HL-60 (cell line): ENCODE results near the gene ADD1.
"Not testable (repeated sequence)": the region's sequence is repeated elsewhere in the genome, so short reads cannot be mapped to it uniquely, and the experiment has no call there.

Source experiments
- DNase-seq, 2 experiments: peaks; one replicate each; pipeline ENCODE4 v3.0.0-alpha.2; 2010 to 2020; ENCODE audit warnings: low read depth in 1 of 2, low spot score in 1 of 2
- H3K27ac ChIP-seq: fragments of 250-450 bp; sonication (Bioruptor Pico); replicated peaks from 2 replicates; pipeline ENCODE4 v1.5.1; 2020; ENCODE audit warnings: mild to moderate bottlenecking, moderate library complexity
- H3K27me3 ChIP-seq: fragments of 250-450 bp; sonication (Bioruptor Pico); 2 replicates; pipeline ENCODE4 v1.5.1; 2021; ENCODE audit warnings: mild to moderate bottlenecking, moderate library complexity; ENCODE audit not compliant: insufficient read depth, poor library complexity, severe bottlenecking
- H3K4me3 ChIP-seq: replicated peaks from 2 replicates; pipeline ENCODE4 v1.5.1; 2011; ENCODE audit warnings: mild to moderate bottlenecking, control low read depth, low read length; ENCODE audit not compliant: insufficient read depth
- CTCF ChIP-seq: IDR thresholded peaks from one replicate; pipeline ENCODE4 v1.5.1; 2011; ENCODE audit warnings: low read length, control low read depth, inconsistent platforms; ENCODE audit not compliant: insufficient read depth
- GABPA ChIP-seq: IDR thresholded peaks from 2 replicates; pipeline ENCODE4 v1.6.1; 2012; ENCODE audit warnings: low read depth
- POLR2AphosphoS5 ChIP-seq: IDR thresholded peaks from 2 replicates; pipeline ENCODE4 v1.6.1; 2012; ENCODE audit warnings: low read depth
- REST ChIP-seq: IDR thresholded peaks from 2 replicates; pipeline ENCODE4 v1.6.1; 2012; ENCODE audit warnings: low read depth; ENCODE audit not compliant: insufficient replicate concordance
- SPI1 ChIP-seq: IDR thresholded peaks from 2 replicates; pipeline ENCODE4 v1.6.1; 2012; ENCODE audit warnings: low read depth, mild to moderate bottlenecking, borderline replicate concordance

The ADD1 gene

GRCh38 chr4:2944586-2945526 lies 101.2 kb downstream of the ADD1 start:
- no peak for DNase-seq
- TF ChIP-seq POLR2AphosphoS5: 0 out of 2 replicates have a peak, but pooled peaks have one; percentile 24
- no peak for TF ChIP-seq SPI1
- TF ChIP-seq CTCF: no peak
- Histone ChIP-seq H3K27ac (no peak overlapping the region), H3K4me3 (no peak overlapping the region), H3K27me3 (no peaks in the 10 kb centered on the region)

GRCh38 chr4:2945619-2946604 lies 102.3 kb downstream of the ADD1 start:
- not testable (repeated sequence) for H3K27me3 ChIP-seq, H3K4me3 ChIP-seq, DNase-seq, H3K27ac ChIP-seq

GRCh38 chr4:2946812-2947600 lies 103.4 kb downstream of the ADD1 start:
- Histone ChIP-seq H3K27me3 (no peaks in the 10 kb centered on the region), H3K4me3 (no peak overlapping the region), H3K27ac (no peak overlapping the region)
- TF ChIP-seq REST (no peak), GABPA (no peak), POLR2AphosphoS5 (0 out of 2 replicates have a peak, but pooled peaks have one; percentile 14), SPI1 (no peak)
- no peak for DNase-seq

GRCh38 chr4:2947926-2948325 lies 104.3 kb downstream of the ADD1 start:
- TF ChIP-seq CTCF: no peak
- TF ChIP-seq SPI1: no peak
- TF ChIP-seq POLR2AphosphoS5: no peak
- no peak for TF ChIP-seq REST
- no peak for TF ChIP-seq GABPA
- no peak overlapping the region for H3K27ac ChIP-seq
- no peak overlapping the region for H3K4me3 ChIP-seq
- no peaks in the 10 kb centered on the region for H3K27me3 ChIP-seq
- no peak for DNase-seq
